Measurements from ENCODE around the gene TSHR. TPM values are rescaled to one million over a fixed set of nuclear protein-coding genes. Genes with fewer than 3 reads are reported as not detected.

Gene TSHR
- total and polyA plus RNA-seq, 2 of the 4 experiments (the other 2 are of a cell fraction), result not detected

GRCh38 chr14:81005540-81006228 lies 50.3 kb downstream of the TSHR start:
- TF ChIP-seq MAFK (IDR thresholded peaks at IDR 0.05; ENCODE audit: low read depth, low read length), result no peak
- no peak for TF ChIP-seq CHD1 (IDR thresholded peaks at IDR 0.05; ENCODE audit: low read depth, low read length)
- no peak for TF ChIP-seq BHLHE40 (IDR thresholded peaks at IDR 0.05; ENCODE audit: low read depth, low read length)
- no peak for TF ChIP-seq MXI1 (IDR thresholded peaks at IDR 0.05; ENCODE audit: borderline replicate concordance, low read depth, low read length)
- TF ChIP-seq USF2 (IDR thresholded peaks at IDR 0.05; ENCODE audit: low read depth, low read length), result no peak
- no peak for TF ChIP-seq RCOR1 (IDR thresholded peaks at IDR 0.05; ENCODE audit: insufficient replicate concordance, low read length)
- no peak for TF ChIP-seq CTCF (conservative IDR thresholded peaks at IDR 0.05; ENCODE audit: low read depth, low read length)
- no peak for TF ChIP-seq ELK1 (IDR thresholded peaks at IDR 0.05; ENCODE audit: borderline replicate concordance, low read depth, low read length)
- no peak for TF ChIP-seq NFE2L2 (IDR thresholded peaks at IDR 0.05; ENCODE audit: low read depth, low read length)
- no peak for TF ChIP-seq SMC3 (IDR thresholded peaks at IDR 0.05; ENCODE audit: low read depth, low read length)
- no peak for TF ChIP-seq RFX5 (IDR thresholded peaks at IDR 0.05; ENCODE audit: low read depth, low read length)
- no peak for TF ChIP-seq FOS (IDR thresholded peaks at IDR 0.05; ENCODE audit: low read depth, low read length)
- TF ChIP-seq CEBPB (IDR thresholded peaks at IDR 0.05; ENCODE audit: low read depth, low read length), result no peak
- TF ChIP-seq POLR2A (IDR thresholded peaks at IDR 0.05; ENCODE audit: low read depth, low read length), result no peak
- CTCF ChIA-PET, result no interaction called here

More at GRCh38 chr14:81005540-81006228, 50.3 kb downstream of the TSHR start:
- Histone ChIP-seq H3K18ac (ENCODE audit: low read depth, low read length) (no peak overlapping the region), H3K79me1 (ENCODE audit: low read depth in 1 of 2, low read length in 2 of 2) (no peaks in the 10 kb centered on the region), H3K27ac (ENCODE audit: insufficient read depth, low read length) (no peak overlapping the region), H4K8ac (ENCODE audit: low read depth in 2 of 2, low read length in 2 of 2) (no peak overlapping the region), H3K9me3 (ENCODE audit: control insufficient read depth, insufficient read depth, low read length) (no peaks in the 10 kb centered on the region), H2BK15ac (ENCODE audit: low read depth, low read length) (no peak overlapping the region), H3K14ac (replicated peaks; ENCODE audit: low read depth, low read length) (no peak overlapping the region), H4K20me1 (ENCODE audit: insufficient read depth, low read length) (no peaks in the 10 kb centered on the region), H3K36me3 (ENCODE audit: control insufficient read depth, insufficient read depth, low read length) (no peaks in the 10 kb centered on the region), H3K4ac (ENCODE audit: low read depth, low read length) (no peak overlapping the region), H3K4me1 (ENCODE audit: control insufficient read depth, insufficient read depth, low read length) (no peaks in the 10 kb centered on the region), H3K9ac (ENCODE audit: low read depth, low read length) (no peak overlapping the region), H2AFZ (replicated peaks; ENCODE audit: low read length, poor library complexity) (no peak overlapping the region), H2BK5ac (ENCODE audit: low read depth, low read length, poor library complexity, severe bottlenecking) (no peak overlapping the region), H2BK120ac (ENCODE audit: low read depth, low read length) (no peak overlapping the region), H3K27me3 (ENCODE audit: control insufficient read depth, insufficient read depth, low read length) (no peaks in the 10 kb centered on the region), H3K23ac (ENCODE audit: low read depth, low read length) (no peak overlapping the region), H3K4me2 (ENCODE audit: low read depth, low read length) (no peak overlapping the region), H4K91ac (ENCODE audit: insufficient read depth, low read depth, low read length) (no peak overlapping the region), H2BK20ac (ENCODE audit: low read depth, low read length) (no peak overlapping the region), H3K56ac (ENCODE audit: extremely low read depth, insufficient read depth, low read length) (no peak overlapping the region), H3K9me1 (ENCODE audit: insufficient read depth, low read length) (no peaks in the 10 kb centered on the region), H4K5ac (ENCODE audit: low read depth, low read length) (no peak overlapping the region), H2AK9ac (replicated peaks; ENCODE audit: low read depth, low read length, poor library complexity) (no peak overlapping the region), H2AK5ac (ENCODE audit: low read depth, low read length) (no peak overlapping the region), H3K4me3 (ENCODE audit: insufficient read depth, low read depth, low read length) (no peak overlapping the region)
- POLR2A ChIA-PET (ENCODE audit: unreplicated experiment), result no interaction called here
- intact Hi-C loops (cut with micrococcal nuclease), result no loop called here
- in situ Hi-C loops (cut with MboI; ENCODE audit: low sequenced_read_pairs), result no loop called here
- dilution Hi-C loops (cut with HindIII; ENCODE audit: low sequenced_read_pairs, unreplicated experiment), result no loop called here
- DNase-seq (no peak), ATAC-seq (ENCODE audit: low read depth) (no peak)
- whole genome bisulfite sequencing, 2 experiments (ENCODE audit: extremely low coverage in 2 of 2, insufficient read length in 1 of 2), result no CpG with 5 or more reads among the region's 8 CpGs
- BruUV-seq (replicated peaks), result no TSS peak
